Gastrocnemius medialis (tissue), 4 donors: ENCODE measurements around the gene GRID2.

Experiments used
- CTCF ChIP-seq, 5 experiments: fragments of 450-650 bp in 3 of 5; fragments of 200-600 bp in 2 of 5; sonication (generic) in 2 of 5; IDR thresholded peaks in 4 of 5; conservative IDR thresholded peaks in 1 of 5; 1 replicate in 4 of 5; 2 replicates in 1 of 5; pipeline ENCODE4 v1.5.1; 2016 to 2019; ENCODE audit warnings: antibody characterized with exemption in 5 of 5, mild to moderate bottlenecking in 3 of 5, moderate library complexity in 3 of 5
- POLR2A ChIP-seq, 2 donors: fragments of 450-650 bp; IDR thresholded peaks; one replicate each; pipeline ENCODE4 v1.6.1; 2017; ENCODE audit warnings: antibody characterized with exemption in 2 of 2, mild to moderate bottlenecking in 2 of 2, moderate library complexity in 2 of 2

- TF ChIP-seq CTCF (IDR thresholded peaks at IDR 0.05 in 4 of 5, conservative IDR thresholded peaks at IDR 0.05 in 1 of 5) (no peak), POLR2A (IDR thresholded peaks at IDR 0.05) (no peak)
Measured at GRCh38 chr4:93718233-93718632, 1414.5 kb downstream of the GRID2 start.
